HG03457 (cell line): ENCODE data around the gene COL8A1.
"Not testable (repeated sequence)": the region's sequence is repeated elsewhere in the genome, so short reads cannot be mapped to it uniquely, and the experiment has no call there.

Experiments used
- ATAC-seq: cut with Tn5 transposase; IDR thresholded peaks from one replicate; pipeline ENCODE4 v1.9.1; 2021; ENCODE audit warnings: moderate number of reproducible peaks; ENCODE audit not compliant: unreplicated experiment

The COL8A1 gene

DNA sequence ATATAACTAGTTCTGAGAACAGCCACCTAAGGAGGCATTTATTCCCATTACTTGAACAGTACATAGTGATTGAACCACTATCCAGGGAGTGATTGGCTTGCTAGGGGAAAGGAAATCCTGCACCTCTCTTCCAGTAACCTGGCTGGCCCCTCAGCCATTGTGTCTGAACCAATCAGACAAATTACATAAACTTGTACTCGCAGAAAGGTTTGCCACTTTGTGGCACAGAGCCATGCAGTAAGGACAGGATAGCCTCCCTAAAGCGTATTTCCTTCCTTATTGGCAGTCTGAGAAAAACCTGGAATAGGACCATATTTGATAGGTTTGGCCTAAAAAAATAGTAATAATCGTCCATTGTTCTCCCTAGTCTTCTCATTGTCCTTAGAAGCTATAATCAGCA, 198.3 kb downstream of the COL8A1 start:
- ATAC-seq: no peak

DNA sequence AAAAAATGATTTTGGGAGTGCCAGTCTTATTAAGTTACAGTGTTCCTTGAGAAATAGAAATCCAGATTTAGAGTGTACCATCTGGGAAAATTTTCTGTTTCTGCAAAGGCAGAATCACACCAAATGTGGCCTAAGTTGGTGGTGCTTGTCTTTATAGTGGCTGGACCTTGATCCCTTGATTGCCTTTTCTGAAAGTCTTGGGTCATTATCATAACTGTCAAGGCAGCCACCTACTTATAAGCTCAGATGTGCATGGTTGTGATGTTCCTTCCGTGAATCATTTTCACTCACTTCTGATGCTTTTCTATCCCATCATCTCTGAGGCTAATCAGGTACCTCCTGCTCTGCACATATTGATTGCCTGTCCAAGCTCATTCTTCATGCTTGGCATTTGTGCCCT, 199.3 kb downstream of the COL8A1 start:
- ATAC-seq: no peak

DNA sequence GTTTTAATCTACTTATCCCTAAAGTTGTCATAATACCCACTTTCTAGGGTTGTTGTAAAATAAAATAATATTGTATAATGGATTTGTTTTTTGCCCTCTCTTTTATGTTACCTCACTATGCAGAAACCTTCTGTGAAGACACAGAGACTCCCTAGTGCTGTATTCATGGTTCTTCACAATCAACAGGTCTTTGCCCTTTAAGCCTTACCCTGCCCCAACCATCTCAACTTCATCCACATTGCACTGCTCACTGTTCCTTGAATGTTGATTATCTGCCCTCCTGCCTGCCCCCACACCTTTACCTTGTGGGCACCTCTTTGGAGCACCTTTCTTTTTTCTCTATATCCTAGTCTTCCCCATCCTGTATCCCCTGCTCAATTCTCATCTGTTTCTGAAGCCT, 200.4 kb downstream of the COL8A1 start:
- no peak for ATAC-seq

DNA sequence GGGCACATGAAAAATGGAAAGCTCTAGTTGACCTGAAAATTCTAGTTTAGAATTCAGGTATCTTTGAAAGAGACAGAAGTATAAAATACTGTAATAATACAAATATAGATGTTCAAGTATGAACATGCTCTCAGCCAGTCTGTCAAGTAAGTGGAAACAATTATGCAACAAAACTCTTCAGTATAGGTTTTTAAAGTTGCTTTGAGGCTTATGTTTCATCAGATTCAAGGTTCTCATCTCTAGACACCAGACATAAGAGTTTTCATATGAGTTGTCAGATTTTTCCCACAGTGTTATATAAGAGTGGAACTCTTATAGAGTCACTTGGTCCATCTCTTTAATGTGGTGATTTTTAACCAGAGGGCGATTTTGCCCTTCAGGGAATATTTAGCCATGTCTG, 201.2 kb downstream of the COL8A1 start:
- no peak for ATAC-seq

DNA sequence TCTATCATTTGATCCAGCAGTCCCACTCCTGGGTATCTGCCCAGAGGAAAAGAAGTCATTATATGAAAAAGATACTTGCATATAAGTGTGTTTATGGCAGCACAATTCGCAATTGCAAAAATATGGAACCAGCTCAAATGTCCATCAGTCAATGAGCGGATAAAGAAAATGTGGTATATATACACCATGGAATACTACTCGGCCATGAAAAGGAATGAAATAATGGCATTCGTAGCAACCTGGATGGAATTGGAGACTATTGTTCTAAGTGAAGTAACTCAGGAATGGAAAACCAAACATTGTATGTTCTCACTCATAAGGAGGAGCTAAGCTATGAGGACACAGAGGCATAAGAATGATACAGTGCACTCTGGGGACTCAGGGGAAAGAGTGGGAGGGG, 203.6 kb downstream of the COL8A1 start:
- not testable (repeated sequence) for ATAC-seq

DNA sequence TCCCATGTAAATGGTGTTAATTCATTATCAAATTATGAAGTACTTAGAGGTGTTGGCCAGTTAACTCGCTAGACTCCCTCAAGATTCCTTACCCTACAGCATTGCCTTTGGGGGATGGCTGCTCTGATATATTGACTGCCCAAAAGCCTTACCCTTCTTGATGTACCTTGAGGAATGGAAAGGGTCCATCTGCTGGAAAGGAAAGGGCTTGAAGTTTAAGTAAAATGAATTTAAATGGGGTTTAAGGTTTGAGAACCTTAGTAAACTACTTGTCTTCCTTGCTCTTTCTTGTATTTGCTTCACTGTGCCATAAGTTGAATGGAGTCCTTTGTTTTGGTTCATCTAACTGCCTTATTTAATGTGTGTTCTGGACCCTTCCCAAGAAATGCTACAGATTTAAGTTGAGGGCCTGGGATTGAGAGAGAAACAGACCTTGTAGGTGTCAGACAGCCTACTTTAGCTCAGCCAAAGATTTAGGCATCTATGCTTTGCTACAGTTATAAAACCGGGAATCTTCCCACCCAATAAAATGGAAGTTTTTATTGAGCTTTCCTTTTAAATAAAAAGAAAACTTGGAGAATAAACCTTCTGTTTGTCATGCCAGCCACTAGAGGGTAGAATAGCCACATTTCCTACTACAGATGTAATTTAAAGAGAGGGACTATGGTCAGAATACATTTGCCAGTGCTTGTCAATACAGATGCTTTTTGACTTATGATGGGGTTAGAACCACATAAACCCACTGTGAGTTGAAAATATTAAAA, 204.6 kb downstream of the COL8A1 start:
- peak; percentile 53 for ATAC-seq

DNA sequence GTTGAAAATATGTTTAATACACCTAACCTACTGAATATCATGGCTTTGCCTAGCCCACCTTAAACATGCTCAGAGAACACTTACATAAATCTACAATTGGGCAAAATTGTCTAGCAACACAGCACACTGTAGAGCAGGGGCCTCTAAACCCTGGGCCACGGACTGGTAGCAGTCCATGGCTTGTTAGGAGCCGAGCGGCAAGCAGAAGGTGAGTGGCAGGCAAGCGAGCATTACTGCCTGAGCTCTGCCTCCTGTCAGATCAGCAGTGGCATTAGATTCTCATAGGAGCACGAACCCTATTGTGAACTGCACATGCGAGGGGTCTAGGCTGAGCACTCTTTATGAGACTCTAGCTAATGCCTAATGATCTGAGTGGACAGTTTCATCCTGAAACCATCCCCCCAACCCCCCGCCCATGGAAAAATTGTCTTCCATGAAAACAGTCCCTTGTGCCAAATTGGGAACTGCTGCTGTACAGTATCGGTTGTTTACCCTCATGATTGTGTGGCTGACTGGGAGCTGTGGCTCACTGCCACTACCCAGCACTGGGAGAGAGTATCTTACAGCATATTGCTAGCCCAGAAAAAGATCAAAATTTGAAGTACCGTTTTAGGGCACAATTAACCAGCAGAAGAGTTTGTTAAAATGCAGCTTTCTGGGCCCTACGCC, 205.3 kb downstream of the COL8A1 start:
- no peak for ATAC-seq

DNA sequence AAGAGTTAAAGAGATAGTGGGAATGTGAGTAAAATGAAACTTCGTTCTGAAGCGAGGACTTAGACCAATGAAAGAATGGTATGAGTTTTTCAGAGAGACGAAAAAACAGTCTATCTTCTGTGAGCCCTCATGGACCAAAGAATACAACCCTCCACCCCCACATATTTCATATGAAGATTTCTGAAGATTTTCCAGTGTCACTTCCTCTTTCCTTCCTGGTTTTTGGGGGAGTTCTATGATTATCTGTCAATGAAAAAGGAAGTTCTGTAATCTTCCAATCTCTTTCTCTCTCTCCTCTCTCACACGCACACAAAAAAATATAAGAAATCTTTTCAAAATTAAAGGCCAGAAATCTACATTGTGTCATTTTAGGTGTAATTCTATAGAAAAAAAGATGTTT, 206.9 kb downstream of the COL8A1 start:
- ATAC-seq: no peak

DNA sequence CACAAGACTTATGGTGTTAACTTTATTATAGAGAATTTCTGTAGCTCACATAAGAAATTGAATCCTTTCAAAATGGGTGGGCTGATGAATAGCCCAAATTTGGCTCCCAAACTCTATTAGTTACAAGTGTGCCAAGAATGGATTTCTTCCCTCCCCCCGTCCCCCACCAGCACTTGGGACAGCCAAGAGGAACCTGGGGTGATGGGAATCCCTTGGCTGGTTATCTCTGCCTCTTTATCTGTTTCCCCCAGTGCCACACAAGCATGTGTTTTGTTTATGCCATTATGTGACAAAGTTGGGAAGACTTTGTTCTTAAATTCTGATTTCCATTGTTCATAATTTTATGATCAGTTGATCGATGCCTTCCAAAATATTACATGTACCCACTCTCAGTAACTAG, 207.6 kb downstream of the COL8A1 start:
- no peak for ATAC-seq

DNA sequence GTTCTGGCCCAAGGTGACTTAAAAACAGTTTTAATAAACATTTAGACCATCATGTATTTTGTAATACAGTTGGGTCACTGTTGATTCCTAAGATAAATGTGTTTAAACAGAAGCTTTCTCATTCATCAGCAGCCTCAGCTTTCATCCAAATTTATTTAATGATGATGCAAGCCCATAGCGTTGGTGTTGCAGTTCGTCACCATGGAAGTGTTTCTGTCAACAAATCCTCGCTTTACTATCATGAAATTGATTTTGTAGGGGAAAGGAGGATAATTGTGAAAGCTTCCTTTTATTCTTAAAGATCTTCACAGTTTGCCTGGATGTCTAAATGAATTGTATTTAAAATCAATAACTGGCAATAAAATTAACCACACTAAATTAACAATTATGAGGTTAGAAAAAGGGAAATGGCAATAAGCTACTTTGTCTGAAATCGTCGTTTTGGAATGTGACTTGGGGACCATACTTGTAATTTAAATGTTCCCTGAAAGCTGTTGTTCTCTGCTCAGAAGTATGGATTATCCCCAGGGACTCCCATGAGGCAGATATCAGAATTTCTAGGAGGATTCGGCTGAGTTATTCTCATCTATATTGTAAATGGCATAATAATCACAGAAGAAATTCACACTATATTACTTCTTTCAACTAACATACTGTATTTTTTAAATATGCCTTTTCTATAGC, 208.2 kb downstream of the COL8A1 start:
- no peak for ATAC-seq

DNA sequence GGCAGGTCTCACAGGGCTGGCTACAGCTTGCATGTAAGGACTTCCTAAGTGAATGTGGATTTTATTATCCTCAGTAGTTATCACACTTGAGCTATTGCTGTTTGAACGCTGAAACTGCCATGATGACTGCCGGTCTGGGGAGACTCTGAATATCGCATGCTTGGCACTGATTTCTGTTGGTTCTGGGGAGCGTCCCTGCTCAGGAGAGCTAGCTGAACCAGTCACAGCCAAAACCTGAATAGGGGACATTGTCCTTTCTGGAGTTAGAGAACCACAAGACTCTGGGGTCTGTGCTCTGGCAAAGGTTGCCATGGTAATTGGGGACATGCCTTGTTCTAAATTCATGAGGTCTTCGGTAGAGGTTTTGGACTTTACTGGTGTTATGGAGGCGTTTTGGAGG, 210.0 kb downstream of the COL8A1 start:
- ATAC-seq: no peak
